HUES64 (cell line): Measurements from ENCODE around the gene GNAO1.

Experiments used
- H3K27ac ChIP-seq: 2 replicates; pipeline ENCODE4 v1.7.0; 2013; ENCODE audit warnings: low read depth, low read length, inconsistent platforms
- H3K27me3 ChIP-seq: 2 replicates; pipeline ENCODE4 v1.6.1; 2013; ENCODE audit warnings: mild to moderate bottlenecking, low read length; ENCODE audit not compliant: insufficient read depth
- H3K36me3 ChIP-seq: 2 replicates; pipeline ENCODE4 v1.6.1; 2013; ENCODE audit warnings: mild to moderate bottlenecking, low read length; ENCODE audit not compliant: insufficient read depth
- H3K4me1 ChIP-seq: 2 replicates; pipeline ENCODE4 v1.6.1; 2013; ENCODE audit warnings: mild to moderate bottlenecking, low read length, moderate library complexity; ENCODE audit not compliant: insufficient read depth
- H3K4me3 ChIP-seq: 2 replicates; pipeline ENCODE4 v1.5.1; 2013; ENCODE audit warnings: mild to moderate bottlenecking, low read length, moderate library complexity
- H3K9ac ChIP-seq: 2 replicates; pipeline ENCODE4 v1.6.1; 2013; ENCODE audit warnings: mild to moderate bottlenecking, low read depth, low read length
- H3K9me3 ChIP-seq: 2 replicates; pipeline ENCODE4 v1.6.1; 2013; ENCODE audit warnings: low read depth, low read length; ENCODE audit not compliant: insufficient read depth
- WGBS: fragments of 150-250, 120-280 bp; methylation state at CpG from one replicate; pipeline ENCODE4 v1.1.7; 2013; ENCODE audit warnings: missing lambda C conversion rate; 5-methylcytosine and 5-hydroxymethylcytosine counted together

Gene GNAO1

DNA sequence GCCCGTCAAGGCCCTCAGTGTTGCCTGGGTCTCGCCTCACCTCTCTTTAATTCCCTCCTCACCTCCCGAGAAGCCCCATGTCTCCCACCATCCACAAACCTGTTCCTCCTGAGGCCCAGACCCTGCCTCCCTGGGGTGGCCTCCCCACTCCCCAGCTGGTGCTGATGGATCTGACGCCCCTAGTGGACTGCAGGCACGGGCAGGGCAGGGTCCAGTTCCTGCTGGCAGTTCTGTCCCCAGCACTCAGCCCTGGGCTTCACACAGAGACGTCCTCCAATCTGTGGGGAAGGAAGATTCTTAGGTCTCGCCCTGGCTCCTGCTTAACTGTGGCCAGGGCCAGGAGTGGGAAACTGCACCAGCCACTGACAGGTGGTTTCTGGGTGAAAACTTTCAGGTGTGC, 125.3 kb downstream of the GNAO1 start:
- Histone ChIP-seq H3K27me3 (peaks cover 10% of the 10 kb centered on the region), H3K36me3 (no peaks in the 10 kb centered on the region), H3K9ac (no peak overlapping the region), H3K27ac (no peak overlapping the region), H3K4me3 (no peak overlapping the region), H3K4me1 (no peaks in the 10 kb centered on the region), H3K9me3 (no peaks in the 10 kb centered on the region)
- 84% methylated on average over 7 of the region's 7 CpGs for WGBS

DNA sequence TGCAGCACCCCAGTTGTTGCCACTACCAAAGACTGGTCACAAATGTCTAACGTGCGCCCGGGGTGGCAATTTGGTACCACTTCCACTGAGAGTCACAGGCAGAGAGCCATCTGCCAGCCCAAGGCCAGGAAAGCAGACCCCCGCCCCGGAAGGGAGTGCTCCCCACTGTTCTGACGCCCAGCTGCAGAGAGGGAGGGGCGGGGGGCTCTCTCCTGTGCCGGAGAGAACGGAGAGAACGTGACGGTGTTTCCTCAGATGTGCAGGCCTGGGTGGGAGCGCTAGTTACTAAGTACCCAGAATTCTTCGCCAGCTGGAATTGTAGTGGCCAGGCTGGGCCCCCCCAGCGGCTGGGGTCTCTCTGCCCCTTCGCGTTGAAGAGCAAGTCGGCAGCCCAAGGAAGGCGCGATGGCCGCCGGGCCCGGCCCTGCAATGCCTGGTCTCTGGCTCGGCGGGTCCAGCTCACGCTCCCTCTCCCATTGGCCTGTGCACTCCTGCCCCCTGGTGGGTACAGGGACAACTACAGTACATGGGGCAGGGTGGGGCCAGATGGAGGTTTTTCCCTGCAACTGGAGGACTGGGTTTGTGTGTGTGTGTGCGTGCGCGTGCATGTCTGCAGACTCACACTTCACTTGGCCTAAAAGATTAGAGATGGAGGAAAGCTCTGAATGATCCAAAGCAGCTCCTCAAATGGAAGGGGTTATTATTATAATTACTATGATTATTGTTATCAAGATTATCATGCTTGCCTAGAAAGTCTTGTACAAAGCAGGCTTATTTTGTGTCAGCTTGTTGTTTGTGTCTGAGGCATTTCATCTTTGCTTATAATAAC, 126.9 kb downstream of the GNAO1 start:
- H3K36me3 ChIP-seq = no peaks in the 10 kb centered on the region
- H3K9ac ChIP-seq = peak overlapping the region; percentile 28; the same call in 1 of the 2 replicates
- no peaks in the 10 kb centered on the region for H3K4me1 ChIP-seq
- H3K27ac ChIP-seq = no peak overlapping the region
- no peaks in the 10 kb centered on the region for H3K9me3 ChIP-seq
- peaks cover 10% of the 10 kb centered on the region for H3K27me3 ChIP-seq
- WGBS = 25% methylated on average over 28 of the region's 28 CpGs
- peak overlapping the region; percentile 42 for H3K4me3 ChIP-seq

DNA sequence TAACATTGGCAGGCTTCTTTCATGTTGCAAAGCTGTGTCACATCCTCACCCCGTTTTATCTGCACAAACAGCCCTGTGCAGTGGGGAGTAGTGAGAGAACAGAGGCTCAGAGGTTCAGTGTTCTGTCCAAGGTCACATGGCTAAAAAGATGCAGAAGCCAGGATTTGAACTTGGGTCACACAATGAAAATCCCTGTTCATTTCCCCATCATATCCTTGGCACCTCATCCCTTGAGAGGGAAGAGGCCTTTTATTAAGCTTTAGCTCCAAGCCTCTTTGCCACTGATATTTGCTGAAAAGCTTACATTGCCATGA, 127.5 kb downstream of the GNAO1 start:
- Histone ChIP-seq H3K36me3 (no peaks in the 10 kb centered on the region), H3K4me1 (no peaks in the 10 kb centered on the region), H3K4me3 (no peak overlapping the region), H3K27me3 (peaks cover 10% of the 10 kb centered on the region), H3K9me3 (no peaks in the 10 kb centered on the region), H3K9ac (no peak overlapping the region), H3K27ac (no peak overlapping the region)
- WGBS = 100% methylated on average over 1 of the region's 1 CpG

DNA sequence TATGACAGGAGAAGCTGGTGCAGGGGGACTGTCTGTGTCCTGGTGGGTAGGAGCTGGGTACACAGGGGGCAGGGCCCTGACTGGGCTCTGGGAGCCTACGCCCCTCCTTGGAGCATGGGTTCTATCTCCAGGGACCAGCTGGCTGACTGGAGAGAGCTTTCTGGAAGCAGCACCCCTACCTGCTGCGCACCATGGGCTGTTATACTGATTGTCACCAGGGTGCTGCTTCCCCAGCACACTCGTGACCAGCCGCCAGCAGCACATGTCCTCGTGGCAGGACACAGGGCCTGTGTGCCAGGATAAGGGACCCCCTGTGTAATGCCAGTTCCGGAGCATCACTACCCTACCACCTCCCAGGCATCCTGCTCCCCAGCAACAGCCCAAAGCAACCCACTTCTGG, 128.1 kb downstream of the GNAO1 start:
- H3K27me3 ChIP-seq = peaks cover 10% of the 10 kb centered on the region
- no peak overlapping the region for H3K27ac ChIP-seq
- H3K4me3 ChIP-seq = no peak overlapping the region
- WGBS = 92% methylated on average over 6 of the region's 6 CpGs
- no peaks in the 10 kb centered on the region for H3K4me1 ChIP-seq
- H3K9me3 ChIP-seq = no peaks in the 10 kb centered on the region
- no peaks in the 10 kb centered on the region for H3K36me3 ChIP-seq
- H3K9ac ChIP-seq = no peak overlapping the region

DNA sequence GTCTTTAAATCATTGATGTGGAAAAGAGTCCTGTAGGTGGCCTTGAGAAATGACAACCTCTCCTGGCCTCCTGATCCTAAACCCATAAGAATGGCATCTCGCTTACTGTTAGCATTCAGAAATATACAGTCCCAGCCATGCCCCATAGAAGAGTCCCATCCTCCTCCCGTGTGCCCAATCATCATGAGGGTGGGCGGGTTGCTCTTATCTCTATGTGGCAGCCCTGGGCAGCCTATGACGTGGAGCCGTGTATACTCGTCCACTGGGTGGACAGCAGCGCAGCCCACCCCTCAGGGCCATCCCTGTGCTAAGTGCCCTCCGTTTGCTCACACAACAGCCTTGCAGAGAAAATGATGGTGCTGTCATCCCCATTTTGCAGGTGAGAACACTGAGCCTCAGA, 128.8 kb downstream of the GNAO1 start:
- no peaks in the 10 kb centered on the region for H3K4me1 ChIP-seq
- no peak overlapping the region for H3K4me3 ChIP-seq
- no peak overlapping the region for H3K9ac ChIP-seq
- H3K27me3 ChIP-seq = peaks cover 10% of the 10 kb centered on the region
- H3K36me3 ChIP-seq = no peaks in the 10 kb centered on the region
- H3K27ac ChIP-seq = no peak overlapping the region
- H3K9me3 ChIP-seq = no peaks in the 10 kb centered on the region
- WGBS = 92% methylated on average over 8 of the region's 8 CpGs

DNA sequence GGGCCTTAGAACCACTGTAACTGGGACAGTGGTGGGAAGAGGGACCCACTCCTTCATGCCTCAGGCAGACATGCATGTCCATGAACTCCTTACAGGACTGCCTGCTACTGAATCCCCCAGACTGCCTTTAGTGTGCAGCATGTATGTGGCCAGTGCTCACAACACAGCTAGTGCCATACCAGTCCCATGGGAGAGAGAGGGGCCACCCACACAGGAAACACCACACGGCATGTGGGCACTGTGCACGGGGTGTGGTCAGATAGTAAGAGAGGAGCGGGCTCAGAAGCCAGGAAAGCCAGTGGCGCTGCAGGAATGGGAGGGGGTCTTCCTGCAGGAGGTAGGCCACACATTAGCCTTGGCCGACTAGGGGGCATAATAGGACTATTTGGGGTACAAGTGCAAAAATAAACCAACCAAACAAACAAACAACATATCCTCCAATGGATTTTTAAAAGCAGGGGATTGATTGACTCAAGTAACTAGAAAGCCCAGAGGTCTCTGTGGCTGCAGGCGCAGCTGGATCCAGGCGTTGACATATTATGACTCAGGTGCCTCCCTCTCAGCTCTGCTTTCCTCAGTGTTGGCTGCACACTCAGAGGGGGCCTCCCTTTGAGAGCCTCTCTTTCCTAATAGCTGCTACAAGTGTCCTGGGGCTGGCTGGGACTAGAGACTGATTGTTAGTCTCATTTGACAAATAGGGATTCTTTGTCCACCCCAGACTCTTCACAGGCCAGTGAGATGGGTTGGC, 129.7 kb downstream of the GNAO1 start:
- H3K4me3 ChIP-seq = no peak overlapping the region
- no peaks in the 10 kb centered on the region for H3K4me1 ChIP-seq
- no peaks in the 10 kb centered on the region for H3K36me3 ChIP-seq
- H3K9me3 ChIP-seq = no peaks in the 10 kb centered on the region
- H3K9ac ChIP-seq = no peak overlapping the region
- H3K27me3 ChIP-seq = peaks cover 10% of the 10 kb centered on the region
- 94% methylated on average over 7 of the region's 7 CpGs for WGBS
- no peak overlapping the region for H3K27ac ChIP-seq

DNA sequence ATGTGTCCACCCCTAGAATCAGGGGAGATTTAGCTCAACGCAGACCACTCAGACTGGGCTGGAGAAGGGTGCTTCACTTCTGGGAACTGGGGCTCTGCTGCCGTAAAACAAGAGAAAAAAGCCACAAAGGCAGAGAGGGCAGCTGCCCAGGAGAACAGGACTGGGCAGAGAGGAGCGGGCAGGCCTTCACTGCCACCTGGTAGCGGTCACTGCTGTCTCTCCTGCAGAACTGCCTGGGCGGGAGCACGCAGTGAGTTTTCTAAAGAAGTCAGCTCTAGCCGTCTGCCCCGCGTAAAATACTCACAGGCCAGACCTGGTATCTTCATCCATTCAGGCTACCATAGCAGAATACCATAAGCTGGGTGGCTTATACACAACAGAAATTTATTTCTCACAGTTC, 130.3 kb downstream of the GNAO1 start:
- Histone ChIP-seq H3K9ac (no peak overlapping the region), H3K27ac (no peak overlapping the region), H3K36me3 (no peaks in the 10 kb centered on the region), H3K4me1 (no peaks in the 10 kb centered on the region), H3K9me3 (no peaks in the 10 kb centered on the region), H3K4me3 (no peak overlapping the region), H3K27me3 (peaks cover 10% of the 10 kb centered on the region)
- WGBS = 87% methylated on average over 9 of the region's 9 CpGs

DNA sequence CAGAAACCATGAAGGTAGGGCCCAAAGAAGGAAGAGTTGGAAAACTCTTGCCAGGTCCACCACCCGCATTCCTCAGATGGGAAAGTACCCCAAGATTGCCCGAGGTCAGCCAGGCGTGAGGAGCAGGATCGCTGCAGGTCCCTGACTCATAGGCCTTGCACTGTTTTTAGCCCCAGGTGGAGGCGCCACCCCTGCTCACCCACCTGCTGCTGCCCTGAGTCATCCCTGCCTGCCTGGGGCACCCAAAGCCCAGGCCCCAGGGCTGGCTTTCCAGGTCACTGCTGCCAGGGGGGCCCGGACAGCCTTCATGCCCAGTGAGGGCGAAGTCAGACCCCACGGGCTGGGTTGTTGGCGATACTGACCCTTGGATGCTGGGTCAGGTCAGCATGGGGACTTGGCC, 133.1 kb downstream of the GNAO1 start:
- Histone ChIP-seq H3K27me3 (no peaks in the 10 kb centered on the region), H3K4me1 (no peaks in the 10 kb centered on the region), H3K36me3 (no peaks in the 10 kb centered on the region), H3K9me3 (no peaks in the 10 kb centered on the region), H3K4me3 (no peak overlapping the region), H3K9ac (no peak overlapping the region), H3K27ac (no peak overlapping the region)
- WGBS = 92% methylated on average over 9 of the region's 9 CpGs

DNA sequence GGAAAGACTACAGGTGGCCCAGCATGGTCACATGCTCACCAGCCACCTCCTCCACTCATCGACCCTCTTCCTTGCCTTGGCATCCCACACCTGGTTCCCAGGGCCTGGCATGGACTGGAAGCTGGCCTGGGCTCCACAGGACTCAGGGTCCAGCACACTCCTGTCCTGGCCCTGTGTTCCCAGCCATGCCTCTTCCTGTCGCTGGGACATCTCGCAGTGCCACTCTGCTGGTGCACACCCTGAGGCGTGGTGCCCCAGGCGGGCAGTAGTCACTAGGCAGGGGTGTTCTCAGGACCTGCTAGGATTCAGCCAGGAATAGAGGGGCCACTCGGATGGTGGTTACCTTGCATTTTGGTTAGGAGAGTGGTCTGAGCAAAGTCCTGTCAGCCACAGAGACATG, 134.7 kb downstream of the GNAO1 start:
- Histone ChIP-seq H3K36me3 (no peaks in the 10 kb centered on the region), H3K27ac (no peak overlapping the region), H3K4me1 (no peaks in the 10 kb centered on the region), H3K27me3 (no peaks in the 10 kb centered on the region), H3K4me3 (no peak overlapping the region), H3K9ac (no peak overlapping the region), H3K9me3 (no peaks in the 10 kb centered on the region)
- WGBS = 92% methylated on average over 6 of the region's 6 CpGs

DNA sequence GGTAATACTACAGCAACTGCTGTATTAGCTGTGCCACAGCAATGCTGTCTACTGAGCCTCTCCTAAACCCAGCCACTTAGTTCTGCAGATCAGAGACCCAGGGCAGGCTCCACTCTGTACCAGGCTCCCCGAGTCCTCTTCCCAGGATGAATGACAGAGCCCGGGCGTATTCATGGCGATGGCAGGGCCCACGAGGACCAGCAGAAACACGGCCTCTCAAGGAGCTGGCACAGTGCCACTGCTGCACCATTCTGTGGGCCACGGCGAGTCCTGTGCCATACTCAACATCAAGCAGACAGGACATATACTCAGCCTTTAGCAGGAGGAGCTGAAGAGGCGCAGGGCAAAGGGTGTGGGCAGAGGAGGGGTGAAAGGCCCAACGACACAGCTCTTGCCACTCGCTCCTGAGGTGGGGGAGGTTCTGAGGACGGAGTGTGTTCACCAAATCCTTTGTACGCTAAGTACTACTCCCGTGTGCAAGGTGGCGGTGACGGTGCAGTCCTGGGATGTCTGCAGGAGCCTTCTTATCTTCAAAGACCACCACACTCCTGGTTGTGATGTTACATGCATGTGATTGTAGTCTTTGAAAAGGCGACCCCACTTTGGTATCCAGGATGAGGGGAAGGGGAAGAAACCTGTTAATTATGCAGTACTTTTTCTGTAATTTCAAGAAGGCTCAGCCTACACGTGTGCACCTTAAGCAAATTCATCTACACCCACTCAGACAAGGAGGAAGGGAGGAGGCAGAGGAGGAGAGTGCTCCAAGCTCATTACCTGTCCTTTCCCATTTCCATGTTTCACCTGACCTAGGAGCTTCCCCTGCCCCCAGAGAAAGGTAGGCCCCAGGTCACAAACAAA, 136.0 kb downstream of the GNAO1 start:
- Histone ChIP-seq H3K9me3 (no peaks in the 10 kb centered on the region), H3K27me3 (no peaks in the 10 kb centered on the region)
- WGBS = 94% methylated on average over 17 of the region's 18 CpGs

DNA sequence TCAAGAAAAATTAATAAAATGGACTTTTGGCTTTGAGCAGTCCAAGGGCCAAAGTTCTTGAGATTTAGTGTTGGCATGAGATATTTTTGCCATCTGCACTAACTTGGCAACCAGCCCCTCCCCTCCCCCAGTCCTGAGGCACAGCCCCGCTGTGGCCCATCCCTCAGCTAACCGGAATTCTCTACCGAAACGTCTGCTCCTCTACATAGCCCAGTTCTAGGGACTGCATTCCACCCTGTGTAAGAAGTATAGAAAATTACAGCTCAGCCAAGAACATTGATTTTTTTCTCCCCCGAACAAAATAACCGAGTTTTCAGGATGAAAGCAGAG, 136.6 kb downstream of the GNAO1 start:
- Histone ChIP-seq H3K4me3 (no peak overlapping the region), H3K4me1 (no peaks in the 10 kb centered on the region), H3K9ac (no peak overlapping the region), H3K27ac (no peak overlapping the region), H3K36me3 (no peaks in the 10 kb centered on the region), H3K9me3 (no peaks in the 10 kb centered on the region), H3K27me3 (no peaks in the 10 kb centered on the region)
- 98% methylated on average over 6 of the region's 6 CpGs for WGBS

More for the DNA sequence above, 136.0 kb downstream of the GNAO1 start:
- H3K4me1 ChIP-seq = no peaks in the 10 kb centered on the region
- no peak overlapping the region for H3K27ac ChIP-seq
- no peak overlapping the region for H3K4me3 ChIP-seq
- no peaks in the 10 kb centered on the region for H3K36me3 ChIP-seq
- no peak overlapping the region for H3K9ac ChIP-seq
